Measurements from ENCODE around the gene GLB1L2.

Gene GLB1L2

DNA sequence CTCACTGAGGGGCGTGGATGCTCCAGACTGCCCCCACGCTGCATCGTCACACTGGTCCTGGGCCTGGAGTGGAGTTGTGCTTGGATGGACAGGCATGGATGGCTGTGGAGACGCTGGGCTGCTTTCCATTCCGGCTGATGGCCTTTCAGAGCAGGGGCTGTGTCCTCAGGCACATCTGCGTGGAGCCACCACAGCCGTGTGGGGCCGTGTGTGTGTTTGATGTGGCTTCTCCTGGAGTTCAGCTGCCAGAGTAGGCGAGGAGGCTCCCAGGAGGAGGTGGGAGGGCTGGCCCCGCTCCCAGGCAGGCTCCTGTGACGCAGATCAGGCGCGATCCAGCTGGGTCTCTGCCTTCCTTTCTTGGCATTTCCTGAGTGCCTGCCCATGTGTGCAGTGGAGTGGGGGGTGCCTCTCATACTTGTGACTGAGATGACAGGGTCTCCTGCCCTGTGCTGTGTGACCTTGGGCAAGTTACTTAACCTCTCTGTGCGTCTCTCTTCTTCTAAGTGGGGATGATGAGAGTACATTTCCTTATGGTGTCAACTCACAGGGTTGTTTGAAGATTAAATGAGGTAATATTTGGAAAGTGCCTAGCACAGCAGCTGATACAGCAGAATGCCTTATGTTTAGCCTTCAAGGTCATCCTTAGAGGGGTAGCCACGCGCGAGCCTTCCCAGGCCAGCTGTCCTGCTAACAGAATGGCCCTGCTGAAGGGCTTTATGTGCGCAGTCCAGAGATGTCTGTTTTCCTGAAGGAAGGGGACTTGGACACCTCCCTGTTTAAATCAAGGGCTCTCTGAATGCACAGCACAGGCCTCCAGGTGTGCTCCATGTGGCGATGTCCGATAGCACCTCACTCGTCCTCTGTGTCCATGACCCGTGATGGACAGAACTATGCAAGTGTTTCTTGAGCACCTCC lies 33.5 kb downstream of the GLB1L2 start:
- TF ChIP-seq, protein P1, sequence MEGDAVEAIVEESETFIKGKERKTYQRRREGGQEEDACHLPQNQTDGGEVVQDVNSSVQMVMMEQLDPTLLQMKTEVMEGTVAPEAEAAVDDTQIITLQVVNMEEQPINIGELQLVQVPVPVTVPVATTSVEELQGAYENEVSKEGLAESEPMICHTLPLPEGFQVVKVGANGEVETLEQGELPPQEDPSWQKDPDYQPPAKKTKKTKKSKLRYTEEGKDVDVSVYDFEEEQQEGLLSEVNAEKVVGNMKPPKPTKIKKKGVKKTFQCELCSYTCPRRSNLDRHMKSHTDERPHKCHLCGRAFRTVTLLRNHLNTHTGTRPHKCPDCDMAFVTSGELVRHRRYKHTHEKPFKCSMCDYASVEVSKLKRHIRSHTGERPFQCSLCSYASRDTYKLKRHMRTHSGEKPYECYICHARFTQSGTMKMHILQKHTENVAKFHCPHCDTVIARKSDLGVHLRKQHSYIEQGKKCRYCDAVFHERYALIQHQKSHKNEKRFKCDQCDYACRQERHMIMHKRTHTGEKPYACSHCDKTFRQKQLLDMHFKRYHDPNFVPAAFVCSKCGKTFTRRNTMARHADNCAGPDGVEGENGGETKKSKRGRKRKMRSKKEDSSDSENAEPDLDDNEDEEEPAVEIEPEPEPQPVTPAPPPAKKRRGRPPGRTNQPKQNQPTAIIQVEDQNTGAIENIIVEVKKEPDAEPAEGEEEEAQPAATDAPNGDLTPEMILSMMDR (conservative IDR thresholded peaks at IDR 0.05) = no peak
- peak overlapping the region; percentile 83 for H3K27ac ChIP-seq

DNA sequence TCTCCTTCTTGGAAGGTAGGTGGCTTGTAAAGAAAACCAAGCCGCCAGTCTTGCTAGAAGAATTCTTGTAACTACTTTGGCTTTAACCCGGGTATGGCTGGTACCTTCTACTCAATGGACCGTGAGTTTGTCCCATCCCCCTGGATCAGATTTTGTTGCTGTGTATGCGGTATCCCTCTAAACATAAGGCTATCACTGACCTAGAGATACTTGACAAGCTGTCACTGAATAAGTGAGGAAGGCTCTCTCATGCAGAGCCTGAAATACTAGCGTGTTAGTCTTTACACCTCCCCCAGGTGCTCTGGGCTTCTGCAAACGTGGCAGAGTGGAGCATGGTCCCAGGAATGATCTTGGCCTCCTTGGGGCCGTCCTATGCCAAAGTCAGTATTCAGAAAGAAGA lies 34.5 kb downstream of the GLB1L2 start:
- TF ChIP-seq, protein P1 (conservative IDR thresholded peaks at IDR 0.05) = no peak
- H3K27ac ChIP-seq = no peak overlapping the region

DNA sequence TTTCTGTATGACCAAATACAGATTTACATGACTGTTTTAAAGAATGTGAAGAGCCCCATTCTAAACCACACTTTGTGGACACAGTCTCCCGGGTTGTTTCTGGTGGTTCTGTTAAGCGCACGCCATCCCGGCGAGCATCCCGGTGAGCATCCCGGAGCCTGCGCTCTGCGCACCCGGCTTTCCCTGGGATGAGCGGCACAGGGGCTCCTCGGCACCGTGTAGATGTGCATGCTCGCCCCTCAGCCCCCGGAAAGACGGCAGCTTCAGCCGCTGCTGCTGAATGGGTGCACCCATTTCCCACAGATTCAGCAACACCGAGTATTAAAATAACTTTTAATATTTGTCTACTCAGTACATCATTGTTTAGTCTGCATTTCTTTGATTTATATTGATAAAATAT lies 36.0 kb downstream of the GLB1L2 start:
- no peak overlapping the region for H3K27ac ChIP-seq
- TF ChIP-seq, protein P1 (conservative IDR thresholded peaks at IDR 0.05) = no peak

DNA sequence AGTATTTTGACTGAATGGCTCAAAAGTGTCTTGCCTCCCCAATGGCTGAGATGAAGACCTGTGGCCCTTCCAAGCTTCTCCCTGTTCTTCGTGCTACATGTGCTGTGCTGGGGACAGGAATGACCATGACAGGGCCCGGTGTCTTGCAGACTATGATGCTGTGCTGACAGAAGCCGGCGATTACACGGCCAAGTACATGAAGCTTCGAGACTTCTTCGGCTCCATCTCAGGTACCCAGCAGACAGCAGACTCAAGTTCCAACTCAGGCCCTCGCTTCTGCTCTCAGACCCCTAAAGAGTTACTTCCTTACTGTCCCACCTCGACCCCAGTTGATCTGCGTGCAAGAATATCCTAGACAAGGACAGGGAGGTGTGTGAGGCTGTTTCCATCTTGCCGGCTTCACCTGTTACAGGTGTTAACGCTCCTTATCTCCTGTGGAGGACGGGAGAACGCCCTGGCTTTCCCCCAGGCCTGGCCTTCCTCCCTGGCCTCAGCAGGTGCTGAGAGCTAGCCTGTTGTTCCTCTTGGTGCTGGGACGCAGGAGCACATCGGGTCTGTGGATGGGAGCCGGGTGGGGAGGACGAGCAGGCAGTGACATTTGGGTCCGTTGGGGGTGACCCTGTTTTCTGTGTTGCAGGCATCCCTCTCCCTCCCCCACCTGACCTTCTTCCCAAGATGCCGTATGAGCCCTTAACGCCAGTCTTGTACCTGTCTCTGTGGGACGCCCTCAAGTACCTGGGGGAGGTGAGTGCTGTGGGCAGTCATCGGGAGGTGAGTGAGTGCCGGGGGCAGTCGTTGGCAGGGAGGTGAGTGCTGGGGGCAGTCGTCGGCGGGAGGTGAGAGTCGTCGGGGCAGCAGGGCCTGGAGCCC lies 38.1 kb downstream of the GLB1L2 start:
- TF ChIP-seq, protein P1 (conservative IDR thresholded peaks at IDR 0.05) = no peak
- H3K27ac ChIP-seq = no peak overlapping the region

DNA sequence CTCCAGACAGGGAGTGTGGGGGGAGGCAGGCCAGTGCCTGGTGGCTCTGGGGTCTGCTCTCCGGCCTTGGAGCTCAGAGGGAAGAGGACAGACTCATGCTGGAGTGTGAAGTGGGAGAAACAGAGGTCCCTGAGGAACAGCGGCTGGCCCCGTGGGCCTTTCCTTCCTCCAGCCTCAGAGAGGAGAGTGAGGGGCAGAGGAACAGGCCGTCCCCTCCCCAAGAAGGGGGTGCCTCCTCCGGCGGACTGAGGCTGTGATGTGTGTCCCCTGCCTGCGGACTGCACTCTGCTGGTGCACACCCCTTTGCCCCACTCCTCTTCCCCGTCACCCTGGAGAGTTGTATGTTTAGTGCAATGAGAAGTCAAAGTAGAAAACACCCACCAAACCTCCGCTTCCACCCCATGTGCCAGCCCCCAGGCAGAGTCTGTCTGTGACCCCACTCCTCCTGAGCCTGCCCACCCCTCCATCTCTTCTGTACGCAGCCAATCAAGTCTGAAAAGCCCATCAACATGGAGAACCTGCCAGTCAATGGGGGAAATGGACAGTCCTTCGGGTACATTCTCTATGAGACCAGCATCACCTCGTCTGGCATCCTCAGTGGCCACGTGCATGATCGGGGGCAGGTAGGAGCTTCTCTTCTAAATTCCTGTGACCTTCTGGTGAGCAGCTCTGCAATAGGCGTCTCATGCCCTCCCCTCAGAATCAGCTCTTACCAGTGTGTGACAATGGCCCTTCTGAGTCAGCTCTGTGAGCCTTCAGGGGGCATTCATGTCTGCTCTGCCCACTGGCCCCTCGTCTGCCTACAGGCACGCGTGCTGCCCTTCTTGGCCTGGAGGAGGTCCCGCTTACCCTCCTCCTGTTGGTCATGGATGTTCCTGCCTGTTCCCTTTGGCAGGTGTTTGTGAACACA lies 39.0 kb downstream of the GLB1L2 start:
- no peak overlapping the region for H3K27ac ChIP-seq
- TF ChIP-seq, protein P1 (conservative IDR thresholded peaks at IDR 0.05) = no peak

DNA sequence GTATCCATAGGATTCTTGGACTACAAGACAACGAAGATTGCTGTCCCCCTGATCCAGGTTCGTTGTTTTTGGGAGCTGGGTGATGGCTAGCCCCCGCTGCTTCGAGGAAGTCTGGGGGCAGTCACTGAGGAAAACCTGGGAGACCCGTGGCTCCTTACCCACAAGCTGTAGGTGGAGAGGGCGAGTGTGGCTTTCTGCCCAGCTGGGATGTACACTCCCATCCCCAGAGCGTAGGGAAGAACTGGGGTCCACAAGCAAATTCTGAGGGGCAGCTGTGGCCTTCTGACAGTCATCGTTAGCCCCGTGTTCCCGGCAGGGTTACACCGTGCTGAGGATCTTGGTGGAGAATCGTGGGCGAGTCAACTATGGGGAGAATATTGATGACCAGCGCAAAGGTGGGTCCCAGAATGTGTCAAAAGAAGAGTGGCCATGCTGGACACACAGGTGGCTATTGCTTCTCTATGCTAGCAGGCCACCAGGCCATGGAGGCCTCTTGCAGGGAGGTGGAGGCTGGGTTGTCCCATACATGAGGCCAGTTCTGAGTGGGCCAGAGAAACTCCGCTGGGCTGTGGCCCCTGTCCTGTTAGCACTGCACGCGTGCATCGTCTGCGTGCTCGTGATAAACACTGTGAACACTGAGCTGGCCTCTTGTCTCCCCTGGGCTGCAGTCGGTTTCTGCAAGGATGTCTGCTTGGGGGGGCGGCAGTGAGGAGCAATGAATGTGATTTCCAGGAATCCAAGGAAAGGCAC lies 39.8 kb downstream of the GLB1L2 start:
- H3K27ac ChIP-seq = no peak overlapping the region
- TF ChIP-seq, protein P1 (conservative IDR thresholded peaks at IDR 0.05) = no peak

All from VCaP (cell line).